Left ventricle myocardium inferior (tissue), 1 donor: ENCODE data around the gene SARM1. TPM values are rescaled to one million over a fixed set of nuclear protein-coding genes. Genes with fewer than 3 reads are reported as not detected.
A peak's percentile ranks its signal among the peaks of the same experiment; 100 is the strongest.

Source experiments
- DNase-seq: peaks from one replicate; pipeline ENCODE4 v3.0.0-alpha.2; 2020
- H3K27ac ChIP-seq: fragments of 200-600 bp; replicated peaks from 2 replicates; pipeline ENCODE4 v1.8.0; 2021
- H3K27me3 ChIP-seq: fragments of 200-600 bp; 2 replicates; pipeline ENCODE4 v1.8.0; 2021; ENCODE audit warnings: low read depth
- H3K36me3 ChIP-seq: fragments of 200-600 bp; 2 replicates; pipeline ENCODE4 v1.8.0; 2021
- H3K4me1 ChIP-seq: fragments of 200-600 bp; 2 replicates; pipeline ENCODE4 v1.8.0; 2021
- H3K4me3 ChIP-seq: fragments of 200-600 bp; 2 replicates; pipeline ENCODE4 v1.8.0; 2021; ENCODE audit warnings: mild to moderate bottlenecking, moderate library complexity
- H3K9me3 ChIP-seq: fragments of 200-600 bp; replicated peaks from 2 replicates; pipeline ENCODE4 v1.8.0; 2021
- intact Hi-C: fragments of 100-400 bp; cut with micrococcal nuclease; formaldehyde crosslinking; loops from one replicate; pipeline ENCODE4 v1.11.0; 2022
- long read RNA-seq: library from polyadenylated mRNA; unstranded; transcript quantifications from one replicate; pipeline ENCODE4 v2.0.0, GENCODE V29; 2021
- total RNA-seq: library from RNA; stranded (reverse); fragmentation: NEBNext Ultra II Directional; extraction: Animal tissue kit (Norgen Biotek cat#: 25700); gene quantifications from one replicate; pipeline ENCODE4 v1.2.1, GENCODE V29; 2021
- TF ChIP-seq, protein P1 (sequence below): fragments of 200-600 bp; IDR thresholded peaks from 2 replicates; pipeline ENCODE4 v1.8.0; 2021; ENCODE audit warnings: antibody characterized with exemption, mild to moderate bottlenecking, borderline replicate concordance
- donor health status: DM: no; HTN: yes; CAD: no; lungs with severe emphysema.

Gene SARM1
- 5.1 TPM for total RNA-seq
- long read RNA-seq, full-length matches to known transcripts: 6 of 12 reads
- long read RNA-seq, partial matches to known transcripts: 1 of 12 reads
- long read RNA-seq, other reads (novel, unspliced or antisense): 5 of 12 reads

DNA sequence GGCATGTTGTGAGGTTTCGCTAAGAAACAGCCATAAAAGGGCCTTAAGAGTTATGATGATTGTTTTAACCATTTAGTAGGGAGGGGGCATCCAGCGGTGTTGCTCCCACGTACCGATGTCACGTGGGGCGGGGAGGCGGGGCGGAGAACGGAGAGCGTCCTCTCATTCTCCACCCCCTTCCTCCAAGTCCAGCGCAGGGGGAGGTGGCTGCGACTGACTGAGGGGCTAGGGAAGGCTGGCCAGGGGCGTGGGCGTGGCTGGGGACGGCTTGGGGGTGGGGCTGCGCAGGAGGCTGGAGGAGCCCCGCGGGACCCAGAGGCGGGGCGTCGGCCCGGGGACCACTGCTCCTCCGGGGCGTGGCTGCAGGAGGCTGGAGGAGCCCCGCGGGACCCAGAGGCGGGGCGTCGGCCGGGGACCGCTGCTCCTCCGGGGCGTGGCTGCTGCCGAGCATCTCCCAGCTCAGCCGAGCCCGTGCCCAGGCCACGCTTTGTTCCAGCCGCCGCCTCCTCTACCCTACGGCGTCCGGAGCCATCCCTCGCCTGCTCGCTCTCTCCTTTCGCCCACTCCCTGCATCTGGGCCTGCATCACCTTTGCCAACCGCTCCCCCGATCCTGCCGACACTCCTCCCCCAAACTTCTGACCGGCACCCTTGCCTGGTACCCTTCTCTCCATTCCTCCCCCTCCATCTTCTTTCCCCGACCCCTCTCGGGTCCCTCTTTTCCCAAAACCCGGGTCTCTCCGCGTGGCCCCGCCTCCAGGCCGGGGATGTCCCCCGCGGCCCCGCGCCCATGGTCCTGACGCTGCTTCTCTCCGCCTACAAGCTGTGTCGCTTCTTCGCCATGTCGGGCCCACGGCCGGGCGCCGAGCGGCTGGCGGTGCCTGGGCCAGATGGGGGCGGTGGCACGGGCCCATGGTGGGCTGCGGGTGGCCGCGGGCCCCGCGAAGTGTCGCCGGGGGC, at the start of gene SARM1:
TSS of gene SARM1 (plus strand) at position 450 of the 958 bp plus-strand sequence. CDS start at position 789, 339 bp downstream.
- intact Hi-C loops: no loop called here
- peak; percentile 89 for DNase-seq
- Histone ChIP-seq H3K4me1 (peaks cover 37% of the 10 kb centered on the region), H3K9me3 (no peaks in the 10 kb centered on the region), H3K27ac (peak within 1 kb of the TSS; percentile 76), H3K36me3 (no peaks in the 10 kb centered on the region), H3K4me3 (peak within 1 kb of the TSS; percentile 76), H3K27me3 (no peaks in the 10 kb centered on the region)
- TF ChIP-seq, protein P1, sequence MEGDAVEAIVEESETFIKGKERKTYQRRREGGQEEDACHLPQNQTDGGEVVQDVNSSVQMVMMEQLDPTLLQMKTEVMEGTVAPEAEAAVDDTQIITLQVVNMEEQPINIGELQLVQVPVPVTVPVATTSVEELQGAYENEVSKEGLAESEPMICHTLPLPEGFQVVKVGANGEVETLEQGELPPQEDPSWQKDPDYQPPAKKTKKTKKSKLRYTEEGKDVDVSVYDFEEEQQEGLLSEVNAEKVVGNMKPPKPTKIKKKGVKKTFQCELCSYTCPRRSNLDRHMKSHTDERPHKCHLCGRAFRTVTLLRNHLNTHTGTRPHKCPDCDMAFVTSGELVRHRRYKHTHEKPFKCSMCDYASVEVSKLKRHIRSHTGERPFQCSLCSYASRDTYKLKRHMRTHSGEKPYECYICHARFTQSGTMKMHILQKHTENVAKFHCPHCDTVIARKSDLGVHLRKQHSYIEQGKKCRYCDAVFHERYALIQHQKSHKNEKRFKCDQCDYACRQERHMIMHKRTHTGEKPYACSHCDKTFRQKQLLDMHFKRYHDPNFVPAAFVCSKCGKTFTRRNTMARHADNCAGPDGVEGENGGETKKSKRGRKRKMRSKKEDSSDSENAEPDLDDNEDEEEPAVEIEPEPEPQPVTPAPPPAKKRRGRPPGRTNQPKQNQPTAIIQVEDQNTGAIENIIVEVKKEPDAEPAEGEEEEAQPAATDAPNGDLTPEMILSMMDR: no peak

DNA sequence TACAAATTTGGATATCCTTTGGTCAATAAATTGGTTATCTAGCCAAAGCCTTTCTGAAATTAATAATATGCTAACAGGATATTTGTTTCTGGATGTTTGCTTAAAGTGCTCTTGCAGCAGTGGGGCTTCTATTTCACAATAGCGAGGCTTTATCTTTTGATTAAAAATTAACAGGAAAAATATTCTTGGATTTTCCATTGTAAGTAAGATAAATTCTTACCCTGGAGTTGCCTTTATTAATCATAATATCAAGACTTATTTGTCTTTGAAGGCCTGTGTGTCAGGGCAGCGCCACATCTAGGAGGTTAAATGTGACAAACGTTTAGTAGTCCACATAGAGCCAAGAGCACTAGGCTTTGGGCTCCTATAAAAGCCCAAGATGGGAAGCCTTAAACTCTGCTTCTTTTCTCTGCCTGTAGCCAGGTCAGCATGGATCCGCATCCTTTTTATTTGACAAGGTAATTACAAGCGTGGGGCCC, 47.2 kb upstream of the SARM1 start:
- intact Hi-C loops: no loop called here
- peaks cover 16% of the 10 kb centered on the region for H3K36me3 ChIP-seq
- H3K27ac ChIP-seq: no peak overlapping the region
- H3K4me1 ChIP-seq: peaks cover 8% of the 10 kb centered on the region
- no peaks in the 10 kb centered on the region for H3K27me3 ChIP-seq
- H3K4me3 ChIP-seq: no peak overlapping the region
- TF ChIP-seq, protein P1: no peak
- H3K9me3 ChIP-seq: no peaks in the 10 kb centered on the region
- no peak for DNase-seq

DNA sequence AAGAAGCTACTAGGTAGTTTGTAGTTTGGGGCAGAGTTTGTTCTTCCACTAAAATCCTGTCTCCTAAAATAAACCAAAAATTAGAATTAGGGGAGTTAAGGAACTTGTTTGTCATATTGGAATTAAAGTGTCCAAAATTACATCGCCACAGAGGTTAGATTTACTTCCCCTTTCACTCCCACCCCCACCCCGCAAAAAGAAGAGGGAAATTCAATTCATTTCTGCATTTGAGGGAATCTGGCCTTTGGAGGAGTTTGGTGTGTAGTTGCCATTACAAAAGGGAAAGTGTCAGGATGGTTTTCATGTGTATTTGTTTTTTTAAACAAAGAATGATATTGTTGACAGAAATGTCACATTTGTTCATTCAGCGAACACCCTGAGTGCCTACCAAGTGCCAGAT, 46.7 kb upstream of the SARM1 start:
- no peak for DNase-seq
- TF ChIP-seq, protein P1: no peak
- peaks cover 20% of the 10 kb centered on the region for H3K36me3 ChIP-seq
- no peak overlapping the region for H3K4me3 ChIP-seq
- intact Hi-C loops: no loop called here
- no peaks in the 10 kb centered on the region for H3K9me3 ChIP-seq
- no peak overlapping the region for H3K27ac ChIP-seq
- no peaks in the 10 kb centered on the region for H3K27me3 ChIP-seq
- peaks cover 3% of the 10 kb centered on the region for H3K4me1 ChIP-seq

DNA sequence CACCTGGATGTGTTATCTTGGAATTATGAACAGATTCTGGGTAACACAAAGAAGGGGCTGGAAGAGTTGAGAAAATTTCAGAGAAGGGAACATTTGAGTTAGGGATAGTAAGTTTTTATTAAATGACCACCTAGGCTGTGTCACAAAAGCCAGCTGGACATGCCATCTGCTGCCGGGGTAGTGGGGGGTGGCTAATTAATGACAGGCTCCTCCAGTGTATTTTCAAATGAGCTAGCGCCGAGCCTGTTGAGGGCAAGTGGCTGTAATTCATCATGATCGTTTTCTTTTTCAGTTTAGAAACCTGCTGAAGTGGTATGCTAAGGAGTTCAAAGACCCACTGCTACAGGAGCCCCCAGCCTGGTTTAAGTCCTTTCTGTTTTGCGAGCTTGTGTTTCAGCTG, 46.3 kb upstream of the SARM1 start:
- TF ChIP-seq, protein P1: no peak
- Histone ChIP-seq H3K4me1 (no peaks in the 10 kb centered on the region), H3K4me3 (no peak overlapping the region), H3K9me3 (no peaks in the 10 kb centered on the region), H3K36me3 (peaks cover 24% of the 10 kb centered on the region), H3K27ac (no peak overlapping the region), H3K27me3 (no peaks in the 10 kb centered on the region)
- intact Hi-C loops: no loop called here
- no peak for DNase-seq

DNA sequence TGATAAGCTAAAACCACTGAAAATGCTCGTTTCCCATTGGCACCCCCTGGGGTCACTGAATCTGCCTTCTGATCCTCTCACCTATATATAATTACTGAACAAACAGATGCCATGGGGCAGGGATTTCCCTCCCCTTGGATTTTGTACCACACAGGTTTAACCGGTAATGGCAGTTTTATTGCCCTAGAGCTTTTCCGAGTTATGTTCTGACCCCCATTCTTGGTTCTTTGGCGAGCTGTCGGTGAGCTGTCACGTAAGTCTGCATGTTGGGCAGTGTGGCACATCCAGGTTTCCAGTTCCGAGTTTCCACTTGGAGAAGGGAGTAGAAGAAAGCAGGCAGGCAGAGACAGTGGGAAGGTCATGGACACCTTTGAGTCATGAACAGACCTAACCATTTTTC, 45.4 kb upstream of the SARM1 start:
- H3K4me1 ChIP-seq: no peaks in the 10 kb centered on the region
- DNase-seq: no peak
- H3K27ac ChIP-seq: no peak overlapping the region
- H3K36me3 ChIP-seq: peaks cover 33% of the 10 kb centered on the region
- intact Hi-C loops: no loop called here
- no peaks in the 10 kb centered on the region for H3K27me3 ChIP-seq
- TF ChIP-seq, protein P1: no peak
- H3K9me3 ChIP-seq: no peaks in the 10 kb centered on the region
- no peak overlapping the region for H3K4me3 ChIP-seq
